CD4-positive, alpha-beta T cell treated with Interleukin-10 for 1 hour (primary cell): ENCODE results near the gene APOB.

Experiments used
- DNase-seq: peaks from one replicate; pipeline ENCODE4 v3.0.0-alpha.2; 2020

Gene APOB

DNA sequence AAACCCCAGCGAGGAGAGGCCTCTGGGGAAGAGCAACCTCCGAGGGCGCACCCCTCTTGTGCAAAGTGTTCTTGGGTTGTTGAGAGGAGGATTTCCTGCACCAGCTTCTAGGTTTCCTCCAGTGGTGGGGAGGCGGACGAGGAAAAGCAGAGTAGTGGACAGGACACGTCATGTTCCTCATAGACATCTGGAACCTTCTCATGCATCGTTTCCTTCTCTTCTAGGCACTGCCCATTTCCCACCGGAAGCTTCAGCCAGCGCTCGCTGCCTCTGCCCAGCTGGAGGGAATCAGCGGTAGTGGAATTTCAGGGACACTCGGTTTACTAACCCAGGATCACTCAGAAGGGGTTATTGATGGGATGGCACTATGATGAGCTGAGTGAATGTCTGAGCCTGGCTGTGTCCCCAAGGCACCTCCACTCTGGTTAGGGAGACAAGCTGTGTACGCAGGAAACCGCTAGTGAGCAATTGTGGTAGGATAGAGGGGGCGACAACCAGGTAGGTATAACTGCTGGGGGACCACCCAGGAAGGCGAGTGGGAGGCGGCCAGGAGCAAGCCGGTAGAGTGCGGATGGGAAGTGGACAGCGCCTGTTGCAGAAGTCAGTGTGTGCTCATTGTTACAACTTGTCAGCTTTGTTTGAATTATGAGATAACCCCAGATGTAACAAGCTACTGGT, 960 bp upstream of the APOB start:
- DNase-seq, result no peak

DNA sequence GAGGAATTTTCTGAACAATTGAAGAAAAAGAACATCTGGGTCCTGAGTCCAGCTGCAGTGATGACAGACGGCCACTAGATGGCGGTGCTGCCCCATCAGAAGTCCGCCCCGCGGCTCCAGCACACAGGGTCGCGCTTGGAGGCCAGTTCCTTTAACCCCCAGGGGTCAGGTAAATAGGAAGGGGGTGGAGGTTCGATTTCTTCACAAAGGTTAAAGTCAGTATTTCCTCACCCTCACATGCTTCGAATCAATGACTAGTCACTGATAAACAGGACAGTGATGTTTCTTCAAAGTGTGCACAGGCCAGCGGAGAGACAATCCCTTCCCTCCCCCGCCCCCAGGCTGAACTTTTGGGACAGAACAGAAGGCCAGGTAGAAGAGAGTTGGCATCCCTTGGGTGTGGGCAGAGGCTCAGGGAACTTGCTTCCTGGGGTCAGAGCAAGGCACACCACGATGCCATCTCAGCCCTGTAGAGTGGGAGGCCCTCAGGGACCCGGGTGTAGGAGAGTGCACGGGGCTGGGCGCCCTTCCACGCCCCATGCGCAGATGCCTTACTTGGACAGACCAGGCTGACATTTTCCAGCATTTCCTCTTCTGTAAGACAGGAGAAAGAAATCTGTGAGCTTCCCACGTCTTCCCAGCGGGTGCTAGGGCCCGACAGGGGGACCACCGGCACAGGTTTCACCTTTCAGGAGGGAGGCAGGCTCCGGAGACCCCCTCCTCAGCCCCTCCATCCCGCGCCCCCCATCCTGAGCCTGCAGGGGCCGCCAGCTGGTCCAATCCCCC, 722 bp downstream of the APOB start:
- DNase-seq, result peak; percentile 42

GRCh38 chr2:21042708-21042957, 1.2 kb downstream of the APOB start:
- DNase-seq, result no peak

DNA sequence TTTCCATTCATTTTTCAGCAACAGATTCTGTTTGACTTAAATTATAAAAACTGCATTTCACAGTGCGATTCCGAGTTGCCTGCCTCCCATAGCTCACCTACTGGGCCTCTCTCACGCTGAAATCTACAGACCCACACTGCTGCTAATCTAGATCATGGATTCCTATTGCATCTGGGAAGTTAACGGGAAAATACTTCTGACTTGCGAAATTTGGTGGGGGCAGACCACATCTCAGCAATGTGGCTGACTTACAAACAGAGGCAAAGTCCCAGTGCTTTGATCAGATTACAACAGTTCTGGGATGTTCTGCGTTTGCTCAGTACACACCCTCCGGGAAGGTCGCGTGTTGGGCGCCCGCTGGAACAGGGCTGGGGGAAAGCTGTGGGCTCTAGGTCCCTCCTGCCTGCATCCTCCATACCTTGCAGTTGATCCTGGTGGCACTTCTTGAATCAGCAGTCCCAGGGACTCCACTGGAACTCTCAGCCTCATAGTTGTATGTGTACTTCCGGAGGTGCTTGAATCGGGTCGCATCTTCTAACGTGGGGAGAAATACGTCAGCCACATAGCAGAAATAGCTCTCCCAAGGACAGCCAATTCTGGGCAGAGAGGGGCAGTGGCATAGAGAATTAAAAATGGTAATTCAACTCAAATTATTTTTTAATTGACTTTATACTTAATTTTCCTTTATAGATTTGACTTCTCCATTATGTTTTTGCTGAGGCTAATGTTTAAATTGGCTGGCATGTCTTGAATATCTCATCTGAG, 1.7 kb downstream of the APOB start:
- DNase-seq, result no peak

DNA sequence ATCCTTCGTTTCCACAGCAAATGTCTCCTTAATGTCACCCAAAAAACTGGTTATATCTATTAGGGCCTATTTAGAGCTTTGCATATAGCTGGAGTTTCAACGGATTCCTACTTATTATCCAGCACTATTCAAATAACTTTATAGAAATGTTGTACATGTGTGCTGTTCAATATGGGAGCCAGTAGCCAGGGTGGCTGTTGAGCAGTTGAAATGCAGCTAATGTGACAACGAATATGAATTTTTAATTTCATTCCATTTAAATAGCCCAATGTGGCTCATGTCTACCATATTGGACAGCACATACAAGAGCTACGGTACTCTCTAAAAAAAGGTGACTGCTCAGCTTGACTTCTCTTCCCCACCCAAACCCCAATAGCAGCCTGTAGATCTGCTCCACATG, 2.4 kb downstream of the APOB start:
- no peak for DNase-seq

- DNase-seq, result no peak
These were observed 3.1 kb downstream of the APOB start for GRCh38 chr2:21040468-21041377.

GRCh38 chr2:21039979-21040467, 3.9 kb downstream of the APOB start:
- no peak for DNase-seq

DNA sequence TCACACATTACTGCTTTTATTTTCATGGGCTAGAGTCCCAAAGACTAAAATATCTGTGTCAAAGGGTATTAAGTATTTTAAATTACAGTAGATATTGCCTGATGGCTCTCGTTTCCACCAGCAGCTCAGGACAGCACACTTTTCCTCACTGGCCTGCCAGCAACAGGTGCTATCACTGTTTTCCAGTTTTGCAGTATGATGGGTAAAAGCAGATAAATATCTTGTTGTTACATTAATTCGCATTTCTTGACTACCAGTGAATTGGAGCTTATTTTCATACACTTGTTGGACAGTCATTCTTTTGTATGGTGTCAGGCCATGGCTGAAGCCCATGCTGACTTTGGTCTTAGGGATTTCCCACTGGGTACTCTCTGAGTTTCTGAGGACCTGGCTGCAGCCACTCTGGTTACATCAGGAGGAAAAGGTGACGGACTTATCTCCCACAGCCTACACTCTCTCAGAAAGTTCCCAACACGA, 4.8 kb downstream of the APOB start:
- no peak for DNase-seq

- DNase-seq, result no peak
These were observed 5.3 kb downstream of the APOB start for GRCh38 chr2:21038403-21039073.

GRCh38 chr2:21037671-21038108, 6.2 kb downstream of the APOB start:
- DNase-seq, result no peak

GRCh38 chr2:21036708-21037670, 6.9 kb downstream of the APOB start:
- DNase-seq, result no peak

DNA sequence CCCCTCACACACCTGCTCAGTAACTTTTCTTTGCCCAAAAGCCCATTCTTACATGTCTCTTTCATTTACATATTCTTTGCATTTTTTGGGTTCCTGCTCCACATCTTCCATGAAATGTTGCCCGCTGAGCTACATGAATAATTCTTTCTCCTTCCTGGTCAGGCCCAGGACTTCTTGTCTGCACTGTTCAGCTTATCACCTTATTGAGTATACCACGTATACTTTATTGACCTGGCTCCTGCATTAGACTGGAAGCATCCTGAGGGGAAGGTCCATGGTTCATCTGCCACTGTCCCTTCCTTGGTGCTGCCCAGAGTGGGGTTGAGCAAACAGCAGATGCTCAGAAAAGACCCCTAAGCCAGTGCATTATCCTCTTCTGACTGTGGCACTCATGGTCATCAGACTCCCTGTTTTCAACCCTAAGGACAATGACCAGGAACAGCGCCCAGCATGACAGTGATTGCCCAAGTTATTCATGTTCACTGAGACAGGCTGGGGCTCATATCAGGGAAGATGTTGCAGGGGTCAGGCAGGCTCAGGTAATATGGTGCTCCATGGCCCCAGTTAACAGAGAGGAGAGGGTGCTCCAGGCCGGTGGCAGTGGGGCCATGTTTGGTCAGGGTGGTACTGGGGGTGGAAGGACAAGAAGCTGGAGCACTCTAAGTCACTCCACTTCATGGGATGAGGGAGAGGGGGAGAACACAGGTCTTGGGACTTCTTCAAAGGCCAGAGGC, 7.7 kb downstream of the APOB start:
- no peak for DNase-seq

DNA sequence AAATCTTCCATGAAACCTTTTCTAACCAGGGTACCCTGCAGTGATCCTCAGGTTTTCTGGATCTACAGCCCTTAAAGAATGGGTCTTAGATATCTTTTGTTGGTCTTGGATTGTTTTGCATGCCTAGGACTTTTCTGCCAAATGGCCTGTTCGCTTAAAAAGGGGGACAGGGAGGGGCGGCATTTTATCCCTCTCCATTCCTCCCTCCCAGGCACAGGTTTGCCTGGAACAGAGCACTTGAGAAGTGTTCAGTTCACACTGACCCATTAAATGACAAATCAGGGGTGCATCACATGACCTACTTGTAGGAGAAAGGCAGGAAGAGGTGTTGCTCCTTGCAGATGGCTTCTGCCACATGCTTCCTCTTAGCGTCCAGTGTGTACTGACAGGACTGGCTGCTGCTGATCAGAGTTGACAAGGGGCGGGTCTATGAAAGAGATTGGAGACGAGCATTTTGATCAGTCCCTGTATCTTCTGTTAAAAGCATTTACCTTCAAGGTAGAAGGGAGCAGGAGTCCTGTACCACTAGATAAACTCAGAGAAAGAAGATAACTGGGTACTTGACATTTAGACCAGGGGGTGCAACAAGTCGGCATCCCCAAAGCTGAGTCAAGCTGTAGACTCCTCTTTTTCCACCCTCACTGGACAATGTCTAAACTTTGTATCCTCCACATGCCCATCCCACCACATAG, 8.4 kb downstream of the APOB start:
- DNase-seq, result no peak

DNA sequence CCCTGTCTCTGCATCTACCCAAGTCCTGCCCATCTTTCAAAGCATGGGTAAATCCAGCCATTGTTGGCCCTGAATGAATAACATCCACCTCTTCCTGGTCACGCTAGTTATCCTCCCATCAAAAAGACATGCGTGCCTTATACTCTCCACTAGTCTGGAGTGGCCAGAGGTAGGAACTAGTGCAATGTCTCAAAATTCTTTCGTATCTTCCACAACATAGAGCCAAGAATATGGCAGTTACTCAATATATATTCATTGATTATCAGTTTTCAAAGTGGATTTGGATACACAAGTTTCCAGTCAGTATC, 8.9 kb downstream of the APOB start:
- DNase-seq, result no peak

- no peak for DNase-seq
These were observed 9.5 kb downstream of the APOB start for GRCh38 chr2:21034156-21034971.

DNA sequence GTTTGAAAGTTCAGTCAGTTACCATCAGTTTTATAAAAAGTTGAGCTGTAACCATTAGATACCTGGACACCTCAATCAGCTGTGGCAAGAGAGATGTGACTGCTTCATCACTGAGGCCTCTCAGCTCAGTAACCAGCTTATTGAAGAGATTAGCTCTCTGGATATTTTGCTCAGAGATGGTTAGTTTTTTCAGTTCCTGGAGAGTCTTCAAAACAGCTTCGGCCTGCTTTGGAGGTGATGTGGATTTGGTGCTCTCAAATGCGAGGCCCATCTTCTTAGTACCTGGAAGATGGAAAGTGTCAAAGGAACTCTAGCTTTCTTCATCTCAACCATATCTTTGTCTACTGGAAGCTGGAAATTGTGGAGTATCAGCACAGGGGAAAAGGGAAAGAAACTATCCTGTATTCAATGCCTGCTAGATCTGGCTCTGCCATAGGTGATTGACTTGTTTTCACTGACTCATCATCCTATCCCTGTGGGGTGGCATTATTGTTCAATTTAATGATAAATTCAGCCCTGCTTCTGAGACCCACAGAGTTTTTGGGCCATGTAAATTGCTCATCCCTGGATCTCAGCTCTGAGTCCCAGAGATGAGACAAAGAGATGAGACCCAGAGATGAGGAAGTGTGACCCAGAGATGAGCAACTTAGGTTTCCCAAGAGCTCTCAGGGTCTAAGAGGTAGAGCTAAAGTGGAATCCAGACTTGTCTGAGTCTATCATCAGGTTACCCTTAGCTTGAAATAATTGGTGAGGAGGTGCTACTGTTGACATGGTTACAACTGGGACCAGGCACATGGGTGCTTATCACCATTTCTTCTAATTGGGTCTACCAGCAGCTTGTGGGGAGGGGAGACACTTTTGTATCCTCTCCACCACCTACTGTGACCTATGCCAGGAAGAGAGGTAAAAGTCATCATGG, 10.4 kb downstream of the APOB start:
- no peak for DNase-seq
